T-helper 2 cell (primary cell): ENCODE data around the gene LAMB1.

Source experiments
- DNase-seq, 5 experiments: peaks; one replicate each; pipeline versions ENCODE4 v3.0.0 to v3.0.0-alpha.2; 2012 to 2022

The LAMB1 gene

GRCh38 chr7:107998150-107998549 is 4.8 kb downstream of the LAMB1 start:
- no peak for DNase-seq

GRCh38 chr7:107996072-107996882 is 6.7 kb downstream of the LAMB1 start:
- DNase-seq = no peak

- no peak for DNase-seq
Observed at GRCh38 chr7:107995184-107996071, 7.5 kb downstream of the LAMB1 start.

- no peak for DNase-seq
Observed at GRCh38 chr7:107994421-107995030, 8.4 kb downstream of the LAMB1 start.

GRCh38 chr7:107993891-107994291 is 9.1 kb downstream of the LAMB1 start:
- DNase-seq = no peak

- DNase-seq = no peak
Observed at GRCh38 chr7:107989618-107990373, 13.2 kb downstream of the LAMB1 start.

- no peak for DNase-seq
Observed at GRCh38 chr7:107982918-107983389, 20.0 kb downstream of the LAMB1 start.

- DNase-seq = no peak
Observed at GRCh38 chr7:107982042-107982840, 20.7 kb downstream of the LAMB1 start.

GRCh38 chr7:107981466-107981865 is 21.5 kb downstream of the LAMB1 start:
- DNase-seq = no peak

GRCh38 chr7:107980671-107981190 is 22.2 kb downstream of the LAMB1 start:
- no peak for DNase-seq

GRCh38 chr7:107980171-107980570 is 22.8 kb downstream of the LAMB1 start:
- no peak for DNase-seq

GRCh38 chr7:107978815-107979408 is 24.0 kb downstream of the LAMB1 start:
- DNase-seq = no peak

- DNase-seq = no peak
Observed at GRCh38 chr7:107977048-107977447, 25.9 kb downstream of the LAMB1 start.

GRCh38 chr7:107976620-107977019 is 26.3 kb downstream of the LAMB1 start:
- no peak for DNase-seq

GRCh38 chr7:107975394-107976013 is 27.5 kb downstream of the LAMB1 start:
- DNase-seq = no peak

- DNase-seq = no peak
Observed at GRCh38 chr7:107973861-107974260, 29.1 kb downstream of the LAMB1 start.

- no peak for DNase-seq
Observed at GRCh38 chr7:107972941-107973376, 30.0 kb downstream of the LAMB1 start.

GRCh38 chr7:107972075-107972482 is 30.9 kb downstream of the LAMB1 start:
- DNase-seq = no peak

- no peak for DNase-seq
Observed at GRCh38 chr7:107971613-107972012, 31.3 kb downstream of the LAMB1 start.

GRCh38 chr7:107971100-107971499 is 31.9 kb downstream of the LAMB1 start:
- DNase-seq = no peak
